ENCODE measurements around the gene THUMPD2. TPM values are rescaled to one million over a fixed set of nuclear protein-coding genes. Genes with fewer than 3 reads are reported as not detected.
A peak's percentile ranks its signal among the peaks of the same experiment; 100 is the strongest.

THUMPD2 gene
- total and polyA plus RNA-seq, 2 donors: 7.8 to 35.4 TPM

- 56% methylated on average over 2 of the region's 2 CpGs for WGBS
- no peaks in the 10 kb centered on the region for H3K36me3 ChIP-seq (ENCODE audit: insufficient read depth)
- H3K4me1 ChIP-seq (ENCODE audit: insufficient read depth): no peaks in the 10 kb centered on the region
- H3K4me3 ChIP-seq (ENCODE audit: low read depth, low read length): no peak overlapping the region
- DNase-seq (ENCODE audit: extremely low spot score): no peak
- no peak overlapping the region for H3K27ac ChIP-seq (ENCODE audit: low read depth)
Measured at GRCh38 chr2:39697454-39697853, 81.6 kb downstream of the THUMPD2 start.

GRCh38 chr2:39696838-39697237 lies 82.2 kb downstream of the THUMPD2 start:
- Histone ChIP-seq H3K36me3 (ENCODE audit: insufficient read depth) (no peaks in the 10 kb centered on the region), H3K4me1 (ENCODE audit: insufficient read depth) (no peaks in the 10 kb centered on the region), H3K27ac (ENCODE audit: low read depth) (no peak overlapping the region), H3K4me3 (ENCODE audit: low read depth, low read length) (no peak overlapping the region)
- 39% methylated on average over 1 of the region's 1 CpG for WGBS
- DNase-seq (ENCODE audit: extremely low spot score): peak; percentile 32

GRCh38 chr2:39696101-39696553 lies 82.9 kb downstream of the THUMPD2 start:
- 66% methylated on average over 4 of the region's 4 CpGs for WGBS
- Histone ChIP-seq H3K27ac (ENCODE audit: low read depth) (no peak overlapping the region), H3K4me3 (ENCODE audit: low read depth, low read length) (no peak overlapping the region), H3K36me3 (ENCODE audit: insufficient read depth) (no peaks in the 10 kb centered on the region), H3K4me1 (ENCODE audit: insufficient read depth) (no peaks in the 10 kb centered on the region)
- DNase-seq (ENCODE audit: extremely low spot score): no peak

GRCh38 chr2:39693245-39693644 lies 85.8 kb downstream of the THUMPD2 start:
- WGBS: 94% methylated on average over 1 of the region's 1 CpG
- no peak overlapping the region for H3K27ac ChIP-seq (ENCODE audit: low read depth)
- no peaks in the 10 kb centered on the region for H3K36me3 ChIP-seq (ENCODE audit: insufficient read depth)
- H3K4me1 ChIP-seq (ENCODE audit: insufficient read depth): no peaks in the 10 kb centered on the region
- H3K4me3 ChIP-seq (ENCODE audit: low read depth, low read length): no peak overlapping the region
- DNase-seq (ENCODE audit: extremely low spot score): no peak

- Histone ChIP-seq H3K4me3 (ENCODE audit: low read depth, low read length) (no peak overlapping the region), H3K27ac (ENCODE audit: low read depth) (no peak overlapping the region), H3K36me3 (ENCODE audit: insufficient read depth) (no peaks in the 10 kb centered on the region), H3K4me1 (ENCODE audit: insufficient read depth) (no peaks in the 10 kb centered on the region)
- DNase-seq (ENCODE audit: extremely low spot score): no peak
- WGBS: 92% methylated on average over 6 of the region's 6 CpGs
Measured at GRCh38 chr2:39689876-39690275, 89.2 kb downstream of the THUMPD2 start.

GRCh38 chr2:39689272-39689841 lies 89.7 kb downstream of the THUMPD2 start:
- 91% methylated on average over 1 of the region's 1 CpG for WGBS
- Histone ChIP-seq H3K4me1 (ENCODE audit: insufficient read depth) (no peaks in the 10 kb centered on the region), H3K4me3 (ENCODE audit: low read depth, low read length) (no peak overlapping the region), H3K27ac (ENCODE audit: low read depth) (no peak overlapping the region), H3K36me3 (ENCODE audit: insufficient read depth) (no peaks in the 10 kb centered on the region)
- DNase-seq (ENCODE audit: extremely low spot score): no peak

- 52% methylated on average over 2 of the region's 2 CpGs for WGBS
- DNase-seq (ENCODE audit: extremely low spot score): no peak
- Histone ChIP-seq H3K4me3 (ENCODE audit: low read depth, low read length) (no peak overlapping the region), H3K4me1 (ENCODE audit: insufficient read depth) (no peaks in the 10 kb centered on the region), H3K27ac (ENCODE audit: low read depth) (no peak overlapping the region), H3K36me3 (ENCODE audit: insufficient read depth) (no peaks in the 10 kb centered on the region)
Measured at GRCh38 chr2:39688181-39688580, 90.9 kb downstream of the THUMPD2 start.

GRCh38 chr2:39686456-39686855 lies 92.6 kb downstream of the THUMPD2 start:
- no peak overlapping the region for H3K27ac ChIP-seq (ENCODE audit: low read depth)
- 72% methylated on average over 6 of the region's 6 CpGs for WGBS

More at GRCh38 chr2:39686456-39686855, 92.6 kb downstream of the THUMPD2 start:
- no peak for DNase-seq (ENCODE audit: extremely low spot score)
- Histone ChIP-seq H3K36me3 (ENCODE audit: insufficient read depth) (no peaks in the 10 kb centered on the region), H3K4me1 (ENCODE audit: insufficient read depth) (no peaks in the 10 kb centered on the region), H3K4me3 (ENCODE audit: low read depth, low read length) (no peak overlapping the region)

Other genes with a start within 250 kb of the THUMPD2 start
- gene TMEM178A, start 113.3 kb downstream of the THUMPD2 start, total RNA-seq: 5.2 TPM
- 1.3 TPM for gene TMEM178A, start 113.3 kb downstream of the THUMPD2 start, polyA plus RNA-seq

Data from urinary bladder (tissue), 4 donors.